Daoy (cell line): Measurements from ENCODE around the gene BNC2. TPM values are rescaled to one million over a fixed set of nuclear protein-coding genes. Genes with fewer than 3 reads are reported as not detected.

Experiments used
- DNase-seq: peaks from one replicate; pipeline ENCODE4 v3.0.0-alpha.2; 2015; ENCODE audit warnings: low read depth
- total RNA-seq: library from RNA; depleted of rRNA; stranded (reverse); fragments of >200 nt; shearing (Covaris generic); gene quantifications from 2 replicates; pipeline ENCODE4 v1.2.3, GENCODE V29; 2014

BNC2 gene
- total RNA-seq, 1 experiment from 2014 or later: 6.7 TPM

DNA sequence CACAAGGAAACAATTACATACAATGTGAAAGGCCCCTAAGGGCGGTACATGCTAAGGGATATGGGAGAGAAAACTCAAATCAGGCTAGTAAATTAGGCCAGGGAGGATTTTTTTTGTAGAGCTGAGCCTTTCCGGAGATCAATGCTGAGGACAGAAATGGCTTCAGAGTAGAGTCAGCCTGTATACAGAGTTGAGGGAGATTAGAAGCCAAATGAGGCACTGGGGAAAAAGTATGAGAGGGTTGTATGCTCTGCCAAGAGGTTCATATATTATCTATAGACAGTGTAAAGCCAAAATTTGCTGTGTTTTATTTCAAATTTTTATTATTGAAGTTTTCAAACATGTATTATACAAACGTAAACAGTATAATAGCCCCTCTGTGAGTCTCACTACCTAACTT is 103.1 kb downstream of the BNC2 start:
- no peak for DNase-seq

GRCh38 chr9:16763946-16764345 is 106.5 kb downstream of the BNC2 start:
- DNase-seq: no peak

- DNase-seq: no peak
These were observed 114.9 kb downstream of the BNC2 start for GRCh38 chr9:16755467-16756160.

DNA sequence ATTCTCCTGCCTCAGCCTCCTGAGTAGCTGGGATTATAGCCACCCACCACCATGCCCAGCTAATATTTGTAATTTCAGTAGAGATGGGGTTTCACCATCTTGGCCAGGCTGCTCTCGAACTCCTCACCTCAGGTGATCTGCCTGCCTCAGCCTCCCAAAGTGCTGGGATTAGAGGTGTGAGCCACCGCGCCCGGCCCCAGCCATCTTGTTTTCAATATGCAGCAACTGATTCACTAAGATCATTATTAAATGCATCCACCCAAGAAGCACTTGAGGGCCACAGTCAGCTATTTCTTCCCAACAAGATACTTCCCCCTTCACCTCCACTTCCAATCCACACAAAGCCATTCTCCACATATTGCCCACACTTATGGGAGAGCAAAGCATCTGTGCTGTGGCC is 115.8 kb downstream of the BNC2 start:
- no peak for DNase-seq

- DNase-seq: no peak
These were observed 117.2 kb downstream of the BNC2 start for GRCh38 chr9:16753256-16753655.

GRCh38 chr9:16752601-16753000 is 117.9 kb downstream of the BNC2 start:
- DNase-seq: no peak

- DNase-seq: no peak
These were observed 119.9 kb downstream of the BNC2 start for GRCh38 chr9:16750553-16750952.

DNA sequence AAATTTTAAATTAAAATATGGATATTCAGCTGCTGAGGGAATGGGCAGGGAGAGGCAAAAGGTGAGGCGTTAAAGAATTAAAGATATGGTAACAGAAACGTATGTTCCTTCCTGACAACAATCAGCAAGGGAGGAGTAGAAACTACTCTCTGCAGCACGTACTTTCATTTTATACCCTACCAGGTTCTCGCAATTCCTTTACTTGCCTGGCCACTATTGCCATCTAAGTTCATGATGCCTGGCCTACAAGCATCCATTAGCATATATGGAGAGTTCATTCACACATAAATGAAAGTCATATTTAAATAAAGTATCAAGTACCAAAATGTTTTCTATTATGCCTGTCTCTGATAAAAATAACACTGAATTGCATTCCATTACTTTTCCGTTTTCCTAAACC is 125.1 kb downstream of the BNC2 start:
- no peak for DNase-seq

DNA sequence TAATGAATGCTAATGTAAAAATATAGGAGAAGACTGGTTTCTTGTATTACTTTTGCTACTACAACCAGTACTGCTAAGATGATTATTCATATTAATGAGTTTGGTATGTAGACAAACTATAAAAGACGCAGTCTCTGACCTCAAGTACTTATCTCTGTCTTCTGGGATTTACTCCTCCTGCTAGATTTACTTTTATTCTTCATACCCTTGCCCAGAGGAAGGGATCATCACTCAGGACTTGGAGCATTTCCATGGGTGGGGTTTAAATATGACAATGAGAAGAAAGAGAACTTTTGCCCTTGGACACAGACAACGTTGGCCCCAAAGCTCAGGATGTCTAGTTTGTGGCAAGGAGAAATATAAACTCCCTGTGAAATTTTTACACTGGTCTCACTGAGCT is 126.1 kb downstream of the BNC2 start:
- no peak for DNase-seq

DNA sequence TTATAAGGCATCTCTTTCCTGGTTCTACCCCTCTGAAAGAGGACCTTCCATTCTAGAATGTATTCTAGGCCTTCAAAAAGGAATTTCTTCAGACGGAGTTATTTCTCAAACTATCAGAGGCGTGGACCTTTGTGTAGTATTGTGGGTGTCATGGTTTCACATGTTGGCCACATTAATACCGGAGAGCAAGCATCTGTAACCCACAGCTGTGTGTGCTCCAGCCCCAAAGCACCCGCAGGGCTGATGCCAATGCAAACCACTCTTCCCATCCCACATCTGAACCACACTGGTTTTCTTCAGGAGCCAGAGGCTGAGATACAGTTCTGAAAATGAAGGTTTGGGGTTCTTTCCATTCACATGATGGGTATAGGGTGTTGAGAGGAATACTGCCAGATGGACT is 127.1 kb downstream of the BNC2 start:
- no peak for DNase-seq

DNA sequence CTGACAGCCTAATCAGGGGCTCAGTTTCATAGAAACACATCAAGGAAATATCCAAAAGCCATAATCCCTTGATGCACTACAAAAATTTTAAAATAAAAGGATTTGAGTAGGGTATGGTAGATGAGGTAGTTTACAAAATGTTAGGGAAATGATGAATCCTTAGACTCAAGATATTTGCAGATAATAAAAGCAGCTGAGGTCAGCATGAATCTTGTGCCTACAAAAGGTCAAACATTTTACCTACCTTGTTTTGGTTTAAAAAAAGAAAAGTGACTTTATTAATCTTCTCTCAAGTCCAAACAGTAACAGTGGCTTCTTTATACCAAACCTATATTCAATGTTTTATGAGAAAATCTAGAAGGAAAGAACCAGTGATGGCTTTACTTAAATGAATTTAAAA is 135.5 kb downstream of the BNC2 start:
- DNase-seq: no peak

DNA sequence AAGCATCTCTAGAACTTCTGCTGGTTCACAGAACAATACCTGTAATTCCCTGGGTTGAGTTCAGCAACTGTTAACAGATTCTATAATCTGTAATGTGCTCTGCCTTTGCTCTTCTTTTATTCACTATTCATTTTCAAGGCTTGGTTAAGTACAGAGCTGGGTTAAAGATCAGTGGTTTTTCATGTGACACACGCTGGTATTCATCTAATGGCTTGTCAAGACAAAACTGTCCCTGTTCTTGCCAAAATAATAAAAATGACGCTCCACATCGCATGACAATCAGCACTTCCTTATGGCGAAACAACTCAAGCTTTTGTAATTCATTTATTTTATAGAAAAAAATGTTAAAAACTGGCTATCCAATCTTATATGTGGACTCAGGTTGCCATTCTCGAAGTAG is 137.9 kb downstream of the BNC2 start:
- DNase-seq: no peak

GRCh38 chr9:16730162-16730561 is 140.3 kb downstream of the BNC2 start:
- no peak for DNase-seq

- no peak for DNase-seq
These were observed 140.8 kb downstream of the BNC2 start for GRCh38 chr9:16729651-16730050.

- peak; percentile 23 for DNase-seq
These were observed 142.3 kb downstream of the BNC2 start for GRCh38 chr9:16728137-16728508.

- DNase-seq: no peak
These were observed 142.9 kb downstream of the BNC2 start for GRCh38 chr9:16727452-16728136.

GRCh38 chr9:16726718-16727451 is 143.6 kb downstream of the BNC2 start:
- peak; percentile 78 for DNase-seq

DNA sequence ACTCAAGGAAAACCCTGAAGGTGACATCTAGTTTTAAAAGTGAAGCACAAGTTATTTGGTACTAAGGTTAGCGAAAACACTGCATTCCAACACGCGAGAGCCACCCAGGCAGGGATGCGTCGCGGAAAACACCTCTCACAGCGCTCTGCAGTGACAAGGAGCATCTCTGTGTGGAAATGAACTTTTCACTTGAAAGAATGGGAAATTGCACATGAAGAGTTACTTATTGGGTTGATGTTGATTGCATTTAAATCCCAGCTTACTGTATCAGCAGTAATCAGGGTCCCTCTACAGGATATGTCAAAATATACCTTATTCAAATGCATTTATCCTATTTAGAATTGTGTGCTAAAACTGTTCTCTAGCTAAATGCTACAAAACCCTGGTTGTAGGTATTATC is 144.4 kb downstream of the BNC2 start:
- no peak for DNase-seq

DNA sequence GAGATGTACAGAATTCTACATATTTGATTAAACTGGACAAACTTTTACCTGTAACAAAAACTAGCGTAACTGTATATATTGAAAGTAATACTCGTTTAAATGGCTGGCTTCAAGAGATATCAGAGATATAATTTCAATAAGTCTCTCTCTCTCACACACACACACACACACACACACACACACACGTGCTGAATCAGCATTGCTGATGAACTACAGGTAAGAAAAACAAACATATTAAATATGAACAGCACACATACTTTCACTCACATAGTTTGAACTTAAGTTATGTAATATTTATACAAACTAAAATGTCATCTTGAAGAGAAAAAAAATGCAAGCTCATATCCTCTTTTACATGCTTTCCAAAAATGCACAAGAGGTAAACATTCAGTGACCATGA is 145.4 kb downstream of the BNC2 start:
- no peak for DNase-seq

GRCh38 chr9:16721972-16722371 is 148.5 kb downstream of the BNC2 start:
- DNase-seq: peak; percentile 70

GRCh38 chr9:16720386-16720785 is 150.1 kb downstream of the BNC2 start:
- DNase-seq: no peak

DNA sequence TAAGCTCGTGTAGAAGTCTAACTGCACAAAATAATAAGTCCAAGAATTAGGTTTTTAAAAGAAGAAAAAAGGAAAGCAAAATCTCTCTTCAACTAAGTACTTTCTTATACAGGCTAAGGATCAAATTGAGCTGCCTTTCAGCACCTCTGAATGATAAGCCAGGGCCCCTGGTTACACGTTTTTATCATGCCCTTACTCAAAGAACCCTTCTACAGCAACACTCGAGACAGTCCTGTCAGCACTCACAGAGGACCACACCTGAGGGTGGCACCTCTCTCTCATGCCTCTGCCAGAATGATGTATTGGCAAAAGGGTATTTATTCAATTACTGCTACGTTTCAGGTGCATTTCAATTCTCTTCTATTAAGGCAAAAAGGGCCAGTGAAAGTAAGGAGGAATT is 150.5 kb downstream of the BNC2 start:
- no peak for DNase-seq

- no peak for DNase-seq
These were observed 151.5 kb downstream of the BNC2 start for GRCh38 chr9:16718952-16719351.
